ENCODE measurements around the gene FTCD. TPM values are rescaled to one million over a fixed set of nuclear protein-coding genes. Genes with fewer than 3 reads are reported as not detected.

The FTCD gene
- total and polyA plus RNA-seq, 2 of the 8 experiments (the other 6 are each of a cell fraction or from before 2014, with no cell fraction given): 3.3 to 4.9 TPM

GRCh38 chr21:46173573-46173972, 18.2 kb upstream of the FTCD start:
- Histone ChIP-seq H3K79me2 (ENCODE audit: control insufficient read depth in 1 of 2, insufficient read depth in 2 of 2, low read length in 2 of 2) (peaks cover 0 to 41% of the 10 kb centered on the region in 2 experiments; a peak in 2 of 4 replicates), H3K27me3 (replicated peaks in 1 of 4; ENCODE audit: control insufficient read depth in 3 of 4, extremely low read depth in 1 of 4, insufficient read depth in 3 of 4, low read length in 3 of 4) (no peaks in the 10 kb centered on the region), H3K4me1 (replicated peaks in 1 of 4; ENCODE audit: control insufficient read depth in 3 of 4, insufficient read depth in 4 of 4, low read length in 3 of 4) (no peaks in the 10 kb centered on the region), H4K5ac (ENCODE audit: insufficient read length, low read depth, low read length) (no peak overlapping the region), H2BK5ac (ENCODE audit: low read depth, low read length) (no peak overlapping the region; the same call in 1 of the 2 replicates), H3K79me1 (ENCODE audit: low read depth, low read length) (peaks cover 6% of the 10 kb centered on the region), H3K36me3 (ENCODE audit: control insufficient read depth in 2 of 4, insufficient read depth in 4 of 4, low read length in 3 of 4) (no peaks in the 10 kb centered on the region; a peak in 1 of 8 replicates), H3K4me3 (ENCODE audit: extremely low read depth in 1 of 4, insufficient read depth in 2 of 4, low read depth in 3 of 4, low read length in 4 of 4) (no peak overlapping the region), H4K91ac (replicated peaks; ENCODE audit: insufficient read length, low read length) (no peak overlapping the region), H4K20me1 (replicated peaks in 1 of 2; ENCODE audit: control insufficient read depth in 1 of 2, insufficient read depth in 2 of 2, low read length in 2 of 2) (peaks cover 0 to 9% of the 10 kb centered on the region in 2 experiments), H3K23me2 (ENCODE audit: low read depth, low read length) (no peaks in the 10 kb centered on the region), H3K9me3 (ENCODE audit: insufficient read depth in 2 of 2, low read depth in 1 of 2, low read length in 1 of 2) (no peaks in the 10 kb centered on the region), H3K27ac (ENCODE audit: low read depth, low read length) (no peak overlapping the region), H3K23ac (ENCODE audit: insufficient read length) (no peak overlapping the region), H3K18ac (ENCODE audit: extremely low read depth, low read length) (no peak overlapping the region), H3K14ac (ENCODE audit: insufficient read length) (no peak overlapping the region), H2BK12ac (ENCODE audit: low read depth, low read length) (no peak overlapping the region), H2BK20ac (ENCODE audit: low read length) (no peak overlapping the region), H3K4me2 (ENCODE audit: insufficient read depth in 1 of 2, low read depth in 2 of 2, low read length in 2 of 2) (no peak overlapping the region), H3K56ac (replicated peaks; ENCODE audit: insufficient read length, low read depth, low read length) (no peak overlapping the region), H2BK120ac (replicated peaks; ENCODE audit: low read depth, low read length) (no peak overlapping the region), H4K8ac (ENCODE audit: extremely low read depth, insufficient read depth, low read length) (no peak overlapping the region), H2AFZ (ENCODE audit: low read length) (no peak overlapping the region), H3K4ac (replicated peaks; ENCODE audit: insufficient read length, low read depth, low read length) (no peak overlapping the region), H3K9ac (replicated peaks in 1 of 4; ENCODE audit: extremely low read depth in 1 of 4, low read depth in 3 of 4, low read length in 3 of 4) (no peak overlapping the region), H2BK15ac (ENCODE audit: low read length) (no peak overlapping the region), H2AK5ac (ENCODE audit: low read depth, low read length) (0 out of 2 replicates have a peak overlapping the region, but pooled peaks have one; percentile 24)
- ChIA-PET POLR2A (ENCODE audit: partially characterized antibody) (interaction anchor here (1.0 kb wide), 1 partner anchor 14 kb away, joined by 3 read pairs; no protein-coding TSS in a partner anchor), CTCF (ENCODE audit: partially characterized antibody) (interaction anchor here (1.2 to 1.5 kb wide), 2 partner anchors 30 to 75 kb away, joined by 3 read pairs; no protein-coding TSS in a partner anchor)
- DNase-seq (ENCODE audit: low read depth in 1 of 2, low spot score in 2 of 2) (no peak), FAIRE-seq (no peak)
- no peak for TF ChIP-seq POU5F1 (IDR thresholded peaks at IDR 0.05; ENCODE audit: low read depth, low read length)
- TF ChIP-seq KDM5A (IDR thresholded peaks at IDR 0.05; ENCODE audit: low read length): no peak
- TF ChIP-seq ATF3 (IDR thresholded peaks at IDR 0.05; ENCODE audit: insufficient read depth, low read depth, low read length): no peak
- WGBS, 2 experiments (ENCODE audit: extremely low coverage in 1 of 2, insufficient coverage in 1 of 2, insufficient read length in 1 of 2, insufficient replicate concordance in 2 of 2, low coverage in 1 of 2, low lambda C conversion rate in 2 of 2, missing lambda C conversion rate in 1 of 2): 100% methylated on average over 1 of the region's 1 CpG; no CpG with 5 or more reads in 1 of the 2 experiments

All from H1 (cell line).